ENCODE results near the gene ARRDC4. TPM values are rescaled to one million over a fixed set of nuclear protein-coding genes. Genes with fewer than 3 reads are reported as not detected.

Gene ARRDC4
- total RNA-seq, result 1 to 10 TPM; 2.1 TPM
- 1.7 TPM for polyA plus RNA-seq (2013, experiment 1 of 2)
- polyA plus RNA-seq (2013, experiment 2 of 2), result 2.4 TPM
- long read RNA-seq, experiment 1, full-length matches to known transcripts, result 1 of 2 reads
- long read RNA-seq, experiment 1, partial matches to known transcripts, result 0 of 2 reads
- long read RNA-seq, experiment 1, other reads (novel, unspliced or antisense), result 1 of 2 reads
- long read RNA-seq, experiment 2, full-length matches to known transcripts, result 8 of 11 reads
- long read RNA-seq, experiment 2, partial matches to known transcripts, result 3 of 11 reads
- long read RNA-seq, experiment 2, other reads (novel, unspliced or antisense), result 0 of 11 reads
- long read RNA-seq, experiment 3, full-length matches to known transcripts, result 2 of 2 reads
- long read RNA-seq, experiment 3, partial matches to known transcripts, result 0 of 2 reads
- long read RNA-seq, experiment 3, other reads (novel, unspliced or antisense), result 0 of 2 reads
- long read RNA-seq, experiment 4, result 0 reads

- peak; percentile 100 for DNase-seq
- Histone ChIP-seq H3K36me3 (ENCODE audit: control insufficient read depth, insufficient read depth, low read length) (no peaks in the 10 kb centered on the region), H3K27me3 (ENCODE audit: control insufficient read depth, insufficient read depth, low read length, poor library complexity, severe bottlenecking) (peaks cover 38% of the 10 kb centered on the region), H3K27ac (ENCODE audit: low read depth, low read length) (no peak within 1 kb of the TSS), H3K4me3 (ENCODE audit: low read length) (peak within 1 kb of the TSS; percentile 79), H3K4me1 (ENCODE audit: control insufficient read depth, insufficient read depth, low read length) (no peaks in the 10 kb centered on the region), H3K9me3 (ENCODE audit: control insufficient read depth, low read length) (no peaks in the 10 kb centered on the region), H3K9ac (ENCODE audit: extremely low read depth, low read length, poor library complexity, severe bottlenecking) (no peak within 1 kb of the TSS)
- Mint-ChIP-seq H3K27me3 (ENCODE audit: insufficient read depth) (peaks cover 21% of the 10 kb centered on the region), H3K36me3 (ENCODE audit: low read depth) (no peaks in the 10 kb centered on the region), H3K27ac (no peak within 1 kb of the TSS), H3K9me3 (no peaks in the 10 kb centered on the region), H3K4me1 (peaks cover 7% of the 10 kb centered on the region), H3K4me3 (peak within 1 kb of the TSS; percentile 59)
- 0% methylated on average over 21 to 69 of the region's 69 CpGs for WGBS, 2 experiments (ENCODE audit: insufficient coverage in 1 of 2, insufficient read length in 1 of 2)
- TF ChIP-seq, protein P1, sequence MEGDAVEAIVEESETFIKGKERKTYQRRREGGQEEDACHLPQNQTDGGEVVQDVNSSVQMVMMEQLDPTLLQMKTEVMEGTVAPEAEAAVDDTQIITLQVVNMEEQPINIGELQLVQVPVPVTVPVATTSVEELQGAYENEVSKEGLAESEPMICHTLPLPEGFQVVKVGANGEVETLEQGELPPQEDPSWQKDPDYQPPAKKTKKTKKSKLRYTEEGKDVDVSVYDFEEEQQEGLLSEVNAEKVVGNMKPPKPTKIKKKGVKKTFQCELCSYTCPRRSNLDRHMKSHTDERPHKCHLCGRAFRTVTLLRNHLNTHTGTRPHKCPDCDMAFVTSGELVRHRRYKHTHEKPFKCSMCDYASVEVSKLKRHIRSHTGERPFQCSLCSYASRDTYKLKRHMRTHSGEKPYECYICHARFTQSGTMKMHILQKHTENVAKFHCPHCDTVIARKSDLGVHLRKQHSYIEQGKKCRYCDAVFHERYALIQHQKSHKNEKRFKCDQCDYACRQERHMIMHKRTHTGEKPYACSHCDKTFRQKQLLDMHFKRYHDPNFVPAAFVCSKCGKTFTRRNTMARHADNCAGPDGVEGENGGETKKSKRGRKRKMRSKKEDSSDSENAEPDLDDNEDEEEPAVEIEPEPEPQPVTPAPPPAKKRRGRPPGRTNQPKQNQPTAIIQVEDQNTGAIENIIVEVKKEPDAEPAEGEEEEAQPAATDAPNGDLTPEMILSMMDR (conservative IDR thresholded peaks at IDR 0.05), result no peak
These were observed at the start of gene ARRDC4 for GRCh38 chr15:97960364-97961066. TSS of gene ARRDC4 (plus strand) at chr15:97960703. CDS start at chr15:97960862, 159 bp downstream.

DNA sequence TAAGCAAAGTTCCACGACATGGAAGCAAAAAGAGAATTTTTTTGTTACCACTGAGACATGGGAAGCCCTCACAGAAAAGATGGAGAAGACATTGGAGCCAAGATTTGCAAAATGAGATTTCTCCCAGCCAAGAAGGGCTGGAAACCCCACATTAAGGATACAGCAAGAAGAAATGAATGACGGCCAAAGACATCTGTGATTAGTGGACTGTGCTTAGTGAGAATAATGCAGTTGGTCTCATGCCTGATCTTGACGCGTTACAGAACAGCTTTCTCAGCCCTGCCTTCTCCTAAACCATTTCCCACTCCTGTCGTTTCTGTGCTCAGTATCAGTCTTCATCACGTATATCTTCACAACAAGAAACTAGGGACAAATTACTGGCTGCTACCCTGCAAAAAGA is 45.8 kb upstream of the ARRDC4 start:
- H3K27ac ChIP-seq (ENCODE audit: low read depth, low read length), result no peak overlapping the region
- H3K36me3 ChIP-seq (ENCODE audit: control insufficient read depth, insufficient read depth, low read length), result no peaks in the 10 kb centered on the region
- TF ChIP-seq, protein P1 (conservative IDR thresholded peaks at IDR 0.05), result no peak
- Mint-ChIP-seq H3K4me3 (no peak overlapping the region), H3K9me3 (no peaks in the 10 kb centered on the region), H3K27me3 (ENCODE audit: insufficient read depth) (peaks cover 12% of the 10 kb centered on the region), H3K36me3 (ENCODE audit: low read depth) (no peaks in the 10 kb centered on the region), H3K4me1 (no peaks in the 10 kb centered on the region), H3K27ac (no peak overlapping the region)
- no peaks in the 10 kb centered on the region for H3K4me1 ChIP-seq (ENCODE audit: control insufficient read depth, insufficient read depth, low read length)
- no peak overlapping the region for H3K4me3 ChIP-seq (ENCODE audit: low read length)
- H3K9ac ChIP-seq (ENCODE audit: extremely low read depth, low read length, poor library complexity, severe bottlenecking), result no peak overlapping the region
- WGBS, 2 experiments (ENCODE audit: insufficient coverage in 1 of 2, insufficient read length in 1 of 2), result 77 to 100% methylated on average over 1 to 6 of the region's 6 CpGs
- no peaks in the 10 kb centered on the region for H3K9me3 ChIP-seq (ENCODE audit: control insufficient read depth, low read length)
- no peaks in the 10 kb centered on the region for H3K27me3 ChIP-seq (ENCODE audit: control insufficient read depth, insufficient read depth, low read length, poor library complexity, severe bottlenecking)
- no peak for DNase-seq

DNA sequence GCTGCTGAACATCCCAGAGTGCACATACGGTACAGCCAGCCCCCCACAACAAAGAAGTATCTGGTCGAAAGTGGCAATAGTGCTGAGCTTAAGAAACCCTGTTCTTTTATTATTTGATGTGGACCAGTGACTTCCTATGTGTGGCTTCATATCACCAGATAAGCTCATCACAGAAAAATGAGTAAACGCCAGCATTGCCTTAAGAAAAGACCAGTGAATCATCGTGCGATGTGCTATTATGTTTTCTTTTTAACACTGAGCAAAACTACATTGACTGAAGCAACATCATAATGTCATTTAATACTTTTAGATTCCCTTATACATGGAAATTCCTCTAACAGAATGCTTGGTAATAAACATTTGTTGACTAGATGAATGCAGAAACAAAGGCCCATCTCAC is 45.2 kb upstream of the ARRDC4 start:
- TF ChIP-seq, protein P1 (conservative IDR thresholded peaks at IDR 0.05), result no peak
- Mint-ChIP-seq H3K27ac (no peak overlapping the region), H3K4me1 (no peaks in the 10 kb centered on the region), H3K4me3 (no peak overlapping the region), H3K36me3 (ENCODE audit: low read depth) (no peaks in the 10 kb centered on the region), H3K27me3 (ENCODE audit: insufficient read depth) (peaks cover 12% of the 10 kb centered on the region), H3K9me3 (no peaks in the 10 kb centered on the region)
- 92 to 94% methylated on average over 3 to 5 of the region's 5 CpGs for WGBS, 2 experiments (ENCODE audit: insufficient coverage in 1 of 2, insufficient read length in 1 of 2)
- no peak overlapping the region for H3K9ac ChIP-seq (ENCODE audit: extremely low read depth, low read length, poor library complexity, severe bottlenecking)
- H3K9me3 ChIP-seq (ENCODE audit: control insufficient read depth, low read length), result no peaks in the 10 kb centered on the region
- no peaks in the 10 kb centered on the region for H3K4me1 ChIP-seq (ENCODE audit: control insufficient read depth, insufficient read depth, low read length)
- H3K36me3 ChIP-seq (ENCODE audit: control insufficient read depth, insufficient read depth, low read length), result no peaks in the 10 kb centered on the region
- no peak overlapping the region for H3K27ac ChIP-seq (ENCODE audit: low read depth, low read length)
- H3K27me3 ChIP-seq (ENCODE audit: control insufficient read depth, insufficient read depth, low read length, poor library complexity, severe bottlenecking), result no peaks in the 10 kb centered on the region
- H3K4me3 ChIP-seq (ENCODE audit: low read length), result no peak overlapping the region
- no peak for DNase-seq
